T-helper 1 cell (primary cell): Measurements from ENCODE around the gene C9orf153.
"Not testable (repeated sequence)": the region's sequence is repeated elsewhere in the genome, so short reads cannot be mapped to it uniquely, and the experiment has no call there.

ENCODE experiments used
- DNase-seq, 5 donors: peaks; one replicate each; pipeline ENCODE4 v3.0.0-alpha.2; 2012 to 2020

The C9orf153 gene

DNA sequence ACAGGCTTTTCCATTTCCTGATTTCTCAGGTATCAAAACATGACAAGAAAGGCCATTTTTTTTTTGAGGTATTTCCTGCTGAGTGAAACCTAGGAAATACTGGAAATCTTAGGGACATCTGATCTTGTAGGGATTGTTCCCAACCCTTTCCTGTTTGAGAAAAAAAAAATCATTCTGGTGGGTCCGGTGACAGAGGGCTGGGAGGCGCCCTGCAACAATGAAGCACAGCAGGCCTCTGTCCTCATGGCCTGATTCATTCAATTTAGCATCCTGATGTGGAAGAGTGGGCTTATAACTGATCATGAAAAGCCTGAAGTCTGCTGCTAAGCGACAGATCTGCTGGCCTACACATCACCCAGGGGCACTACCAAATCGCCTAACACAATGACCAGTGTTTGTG is 3.0 kb upstream of the C9orf153 start:
- DNase-seq, result no peak

DNA sequence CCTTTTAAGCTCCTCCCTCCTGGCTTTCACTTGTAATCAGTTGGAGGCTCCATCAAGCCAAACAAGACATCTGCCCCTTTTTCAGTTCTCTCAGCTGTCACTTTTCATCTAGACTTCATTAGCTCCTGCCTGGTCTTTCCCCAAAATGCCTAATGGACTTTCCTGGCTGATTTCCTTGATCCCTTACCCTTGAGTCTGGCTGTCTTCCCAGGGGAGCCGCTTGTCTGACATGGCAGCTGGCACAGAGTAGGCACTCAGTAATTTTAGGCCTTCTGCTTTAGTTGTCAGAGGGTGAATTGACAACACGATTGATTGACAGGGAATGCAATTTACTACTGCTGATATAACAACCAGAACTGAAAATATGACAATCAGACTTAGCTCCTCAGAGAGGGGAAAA is 2.1 kb downstream of the C9orf153 start:
- DNase-seq, result no peak

DNA sequence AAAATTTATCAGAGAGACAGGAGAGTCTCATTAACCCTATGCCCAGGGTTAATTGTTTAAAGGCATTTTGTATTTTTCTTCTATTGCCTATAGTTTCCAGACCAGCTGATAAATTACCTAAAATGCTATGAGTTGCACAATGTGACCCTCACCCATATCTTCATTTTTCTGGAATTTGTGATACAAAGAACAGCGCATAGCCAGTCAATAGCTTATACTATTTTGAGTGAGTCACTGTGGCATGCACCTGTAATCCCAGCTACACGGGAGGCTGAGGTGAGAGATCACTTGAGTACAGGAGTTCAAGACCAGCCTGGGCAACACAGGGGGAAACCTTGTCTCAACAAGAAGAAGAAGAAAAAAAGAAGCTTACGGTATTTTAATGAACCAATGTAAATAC is 2.8 kb downstream of the C9orf153 start:
- no peak for DNase-seq

DNA sequence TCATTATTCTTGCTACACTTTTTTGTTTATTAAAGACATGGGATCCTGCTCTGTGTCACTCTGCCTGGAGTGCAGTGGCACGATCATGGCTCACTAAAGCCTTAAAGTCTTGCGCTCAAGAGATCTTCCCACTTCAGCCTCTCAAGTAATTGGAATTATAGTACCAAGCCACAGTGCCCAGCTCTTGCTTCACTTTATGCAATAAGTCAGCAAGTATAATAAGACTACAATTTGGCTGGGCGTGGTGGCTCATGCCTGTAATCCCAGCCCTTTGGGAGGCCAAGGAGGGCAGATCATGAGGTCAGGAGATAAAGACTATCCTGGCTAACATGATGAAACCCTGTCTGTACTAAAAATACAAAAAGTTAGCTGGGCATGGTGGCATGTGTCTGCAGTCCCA is 5.9 kb downstream of the C9orf153 start:
- DNase-seq, result no peak

DNA sequence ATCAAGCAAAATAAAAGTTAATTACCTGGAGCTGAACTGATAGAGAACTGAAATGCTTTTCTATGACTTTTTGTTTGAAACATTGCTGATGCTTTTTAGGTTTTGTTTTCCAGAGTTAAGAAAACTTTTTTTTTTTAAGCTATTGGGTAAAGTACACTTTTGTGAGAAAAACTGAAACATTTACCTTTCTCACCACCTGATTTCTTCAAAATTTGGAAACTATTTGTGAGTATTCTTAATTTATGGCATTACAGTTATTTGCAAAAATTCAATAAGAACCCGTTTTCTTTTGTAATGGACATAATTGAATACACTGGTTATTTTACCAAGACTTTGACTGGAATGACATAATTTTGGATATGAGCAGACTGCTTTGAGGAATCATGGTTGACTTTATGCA is 6.6 kb downstream of the C9orf153 start:
- DNase-seq, result no peak

DNA sequence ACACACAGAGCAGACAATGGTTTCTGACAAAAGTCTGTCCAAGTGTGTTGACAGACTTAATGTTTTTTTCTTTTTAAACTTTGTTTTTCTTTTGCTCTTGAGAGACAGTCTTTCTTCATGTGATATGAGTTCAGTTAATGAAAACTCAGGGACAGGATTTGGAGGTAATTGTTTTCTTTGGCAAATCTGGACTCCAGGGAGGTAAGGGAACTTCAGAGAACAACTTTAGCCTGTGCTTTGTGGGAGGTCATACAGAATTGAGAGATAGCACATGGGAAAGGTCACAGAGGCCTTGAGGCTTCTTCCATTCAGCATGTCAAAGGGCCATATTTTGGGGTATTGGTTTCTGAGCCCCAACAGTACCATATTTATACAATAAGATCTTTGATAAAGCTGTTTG is 9.3 kb downstream of the C9orf153 start:
- no peak for DNase-seq

DNA sequence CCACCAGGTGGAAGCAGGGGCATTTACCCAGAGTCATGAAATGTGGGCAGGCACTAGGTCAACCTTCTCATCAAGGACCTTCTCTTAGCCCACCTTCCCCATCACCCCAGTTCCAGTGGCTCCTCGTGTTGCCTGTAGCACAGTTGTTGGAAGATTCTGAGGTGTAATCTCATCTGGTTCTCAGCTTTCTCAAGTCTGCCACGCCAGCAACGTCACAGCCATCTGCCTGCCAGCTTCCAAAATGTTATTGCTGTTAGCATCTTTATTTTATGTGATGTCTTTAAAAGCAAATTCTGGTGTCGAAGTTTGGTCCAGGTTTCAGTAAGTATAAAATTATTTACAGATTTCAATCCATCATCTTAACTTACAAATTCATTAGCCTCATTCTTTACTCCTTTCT is 10.7 kb downstream of the C9orf153 start:
- no peak for DNase-seq

DNA sequence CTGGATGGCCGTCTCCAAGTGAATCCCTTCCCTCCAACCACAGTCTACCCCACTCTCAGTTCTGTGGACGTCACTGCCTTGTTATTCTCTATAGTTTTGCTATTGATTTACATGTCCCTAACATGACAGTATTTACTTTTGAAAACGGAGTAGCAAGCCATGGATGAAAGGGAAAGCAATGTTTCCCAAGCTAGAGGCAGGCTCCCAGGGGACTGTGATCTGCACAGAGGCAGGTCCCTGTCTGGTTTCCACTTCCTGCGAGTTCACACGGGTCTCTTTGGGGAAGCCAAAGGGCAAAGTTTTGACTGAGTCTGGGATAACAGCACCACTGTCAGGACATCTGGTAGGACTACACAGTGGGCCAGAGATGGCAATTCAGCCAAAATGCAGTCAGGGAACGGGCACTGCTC is 12.7 kb downstream of the C9orf153 start:
- DNase-seq, result no peak

DNA sequence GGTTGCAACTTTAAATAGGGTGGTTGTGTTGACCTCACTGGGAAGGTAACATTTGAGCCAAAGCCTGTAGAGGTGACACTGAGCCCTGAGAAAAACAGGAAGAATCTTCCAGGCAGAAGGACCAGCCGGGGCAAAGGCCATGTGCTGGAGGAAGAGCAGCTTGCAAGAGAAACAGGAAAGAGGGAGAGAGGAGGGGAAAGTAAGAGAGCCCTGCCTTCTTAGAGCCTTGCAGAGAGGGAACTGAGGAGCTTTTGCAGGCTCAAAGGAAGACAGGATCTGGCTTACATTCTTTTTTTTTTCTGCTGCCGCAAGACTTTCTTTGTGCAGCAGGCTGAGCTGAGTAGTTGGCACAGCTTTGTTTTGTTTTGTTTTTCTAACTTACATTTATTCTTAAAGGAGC is 17.4 kb downstream of the C9orf153 start:
- DNase-seq, result no peak

DNA sequence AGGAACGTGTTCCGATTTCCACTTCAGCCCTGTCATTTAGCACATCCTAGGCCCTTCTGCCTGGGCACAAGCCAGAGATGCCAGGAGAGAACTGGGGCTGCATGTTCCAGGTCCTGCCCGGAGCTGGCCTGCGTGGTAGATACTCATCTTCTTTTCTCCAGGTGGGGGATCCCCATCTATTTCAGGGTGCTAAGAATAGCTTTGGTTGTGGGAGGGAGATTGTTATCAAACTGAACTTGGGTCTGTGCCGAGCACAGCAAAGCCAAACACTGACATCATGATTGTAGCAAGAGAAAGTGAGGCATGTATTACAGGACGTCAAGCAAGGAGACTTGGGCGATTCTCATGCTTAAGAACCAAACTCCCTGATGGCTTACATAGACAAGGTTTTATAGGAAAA is 18.2 kb downstream of the C9orf153 start:
- DNase-seq, result no peak

DNA sequence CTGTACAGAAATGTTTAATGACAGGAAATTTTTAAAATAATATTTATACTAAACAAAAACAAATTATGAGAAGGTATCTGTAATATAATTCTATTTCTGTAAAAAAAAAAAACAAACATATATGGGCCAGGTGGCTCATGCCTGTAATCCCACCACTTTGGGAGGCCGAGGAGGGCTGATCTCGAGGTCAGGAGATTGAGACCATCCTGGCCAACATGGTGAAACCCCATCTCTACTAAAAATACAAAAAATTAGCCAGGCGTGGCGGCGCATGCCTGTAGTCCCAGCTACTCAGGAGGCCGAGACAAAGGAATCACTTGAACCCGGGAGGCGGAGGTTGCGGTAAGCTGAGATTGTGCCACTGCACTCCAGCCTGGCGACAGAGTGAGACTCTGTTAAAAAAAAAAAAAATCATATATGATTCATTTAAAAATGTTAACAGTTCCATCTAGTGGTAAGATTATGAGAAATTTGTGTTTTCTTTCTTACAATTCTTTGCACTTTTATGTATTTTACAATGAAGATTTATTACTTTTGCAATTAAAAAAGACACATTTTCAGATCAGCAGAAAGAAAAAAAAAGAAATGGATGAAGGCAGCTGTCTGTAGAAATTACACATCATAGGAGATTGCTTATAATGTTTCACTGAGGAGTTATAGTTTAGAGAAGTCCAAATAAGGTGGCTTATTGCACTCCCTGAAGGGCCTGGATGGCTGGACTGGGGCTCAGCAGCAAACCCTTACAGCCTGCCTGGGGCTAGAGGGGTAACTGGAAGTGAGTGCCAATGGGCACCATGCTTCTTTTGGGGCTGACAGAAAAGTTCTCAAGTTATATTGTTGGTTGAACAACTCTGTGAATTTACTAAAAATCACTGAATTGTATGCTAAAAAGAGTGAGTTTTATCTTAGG is 20.3 kb downstream of the C9orf153 start:
- no peak for DNase-seq

DNA sequence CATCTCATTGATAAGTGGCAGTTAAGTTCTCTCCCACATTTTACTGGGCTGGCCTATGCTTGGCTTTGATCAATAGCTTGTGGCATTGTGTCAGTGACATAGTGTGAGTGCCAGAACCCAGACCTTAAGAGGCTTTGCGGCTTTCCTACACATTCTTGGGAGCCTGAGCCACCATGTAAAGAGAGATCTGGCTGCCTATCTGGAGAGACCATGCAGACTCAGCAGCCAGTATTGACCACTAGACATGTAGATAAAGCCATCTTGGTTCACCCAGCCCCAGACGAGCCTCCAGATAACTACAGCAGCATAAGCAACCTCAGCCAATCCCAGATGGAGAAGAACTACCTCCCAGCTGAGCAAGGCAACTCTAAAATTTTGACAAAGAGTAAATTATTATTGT is 28.6 kb downstream of the C9orf153 start:
- DNase-seq, result no peak

DNA sequence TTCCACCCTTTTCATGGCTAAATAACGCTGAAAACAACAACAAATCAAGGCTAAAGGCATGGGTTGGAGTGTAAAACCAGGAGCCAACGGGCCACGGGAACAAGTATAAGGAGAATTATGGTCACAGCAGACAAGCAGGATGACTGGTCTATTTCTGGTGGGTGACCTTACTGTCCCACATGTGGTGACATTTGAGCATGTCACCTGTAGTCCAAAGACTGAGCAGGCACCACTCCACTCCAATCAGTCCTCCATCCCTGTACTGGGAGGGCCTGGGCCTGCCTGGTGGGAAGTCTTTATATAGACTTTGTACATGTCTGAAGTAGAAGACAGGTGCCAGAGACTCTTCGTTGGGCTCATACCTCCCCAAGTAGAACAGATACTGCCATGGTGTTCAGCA is 36.8 kb downstream of the C9orf153 start:
- DNase-seq, result no peak

DNA sequence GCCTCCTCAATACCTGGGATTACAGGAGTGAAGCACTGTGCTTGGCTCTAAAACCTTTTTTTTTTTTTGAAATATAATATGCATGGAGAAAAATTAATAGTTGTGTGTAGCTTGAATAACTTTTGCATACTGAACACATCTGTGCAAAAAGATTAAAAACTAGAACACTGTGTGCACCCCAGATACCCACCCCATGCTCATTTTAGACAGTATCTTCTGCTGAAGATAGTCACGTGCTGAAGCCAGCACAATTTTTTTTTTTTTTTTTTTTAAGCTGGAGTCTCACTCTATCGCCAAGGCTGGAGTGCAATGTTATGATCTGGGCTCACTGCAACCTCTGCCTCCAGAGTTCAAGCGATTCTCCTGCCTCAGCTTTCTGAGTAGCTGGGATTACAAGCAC is 39.9 kb downstream of the C9orf153 start:
- no peak for DNase-seq

DNA sequence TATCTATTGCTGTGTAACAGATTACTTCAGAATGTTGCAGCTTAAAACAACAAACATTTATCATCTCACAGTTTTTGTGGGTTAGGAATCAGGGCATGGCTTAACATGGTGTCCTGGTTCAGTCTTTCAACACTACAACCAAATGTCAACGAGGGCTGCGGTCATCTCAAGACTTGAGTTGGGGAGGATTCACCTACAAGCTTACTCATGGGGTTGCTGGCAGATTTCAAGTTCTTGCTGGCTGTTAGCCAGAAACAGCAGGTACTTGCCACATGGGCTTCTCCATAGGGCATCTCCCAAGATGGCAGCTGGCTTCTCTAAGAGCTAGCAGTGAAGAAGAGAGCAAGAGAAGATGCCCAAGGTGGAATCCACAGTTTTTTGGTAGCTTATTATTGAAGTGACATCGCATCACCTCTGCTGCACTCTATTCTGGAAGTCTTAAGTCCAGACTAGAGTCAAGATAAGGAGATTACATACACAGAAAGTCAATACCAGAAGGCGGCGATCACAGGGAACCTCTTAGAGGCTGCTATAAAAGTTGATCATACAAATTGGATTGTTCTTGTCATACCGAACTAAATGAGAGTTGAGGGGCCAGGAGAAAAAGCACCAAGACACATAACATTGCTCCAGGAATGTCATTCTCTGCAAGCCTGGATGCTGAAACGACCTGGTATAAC is 42.2 kb downstream of the C9orf153 start:
- no peak for DNase-seq

DNA sequence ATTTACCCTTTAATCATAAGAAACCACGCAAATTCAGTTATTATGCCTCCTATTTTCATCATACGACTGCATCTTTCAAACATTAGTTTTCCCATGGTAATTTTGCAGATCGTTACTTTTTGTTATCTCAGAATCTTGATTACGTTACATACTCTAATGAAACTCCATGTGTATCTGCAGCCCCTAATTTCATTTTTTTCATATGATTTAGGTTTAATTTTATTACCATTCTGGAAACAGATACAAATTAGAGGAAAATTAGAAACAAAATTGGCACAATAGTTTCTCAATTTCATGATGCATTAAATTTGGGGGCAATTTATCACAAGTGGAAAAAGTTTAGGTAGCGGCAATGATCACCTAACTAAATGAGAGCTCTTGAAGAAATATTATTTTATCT is 52.3 kb downstream of the C9orf153 start:
- no peak for DNase-seq

DNA sequence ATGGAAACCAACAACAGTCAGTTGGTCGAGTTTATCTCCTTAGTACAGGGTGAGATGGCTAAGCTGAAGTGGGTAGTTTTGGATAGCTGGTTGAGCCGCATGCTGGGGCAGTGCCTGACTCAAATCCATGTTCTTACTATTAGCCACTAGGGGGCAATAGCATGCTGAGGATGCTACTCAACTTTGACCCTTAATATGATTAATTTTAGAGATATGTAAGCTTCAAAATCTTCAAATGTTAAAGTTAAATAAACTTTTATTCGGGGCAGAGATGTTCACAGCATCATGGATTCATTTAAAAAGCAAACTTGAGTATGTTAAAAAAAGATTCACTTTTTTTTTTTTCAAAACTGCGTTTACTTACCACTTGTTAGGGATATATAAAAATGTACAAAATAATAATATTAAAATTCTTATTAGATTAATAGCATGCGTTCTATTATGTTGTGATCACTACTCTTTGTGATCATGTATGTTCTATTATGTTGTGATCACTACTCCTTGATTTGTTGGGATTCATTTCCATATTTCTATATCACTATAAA is 57.0 kb downstream of the C9orf153 start:
- peak in 2 of 5 donors; percentile 3 to 35 for DNase-seq

DNA sequence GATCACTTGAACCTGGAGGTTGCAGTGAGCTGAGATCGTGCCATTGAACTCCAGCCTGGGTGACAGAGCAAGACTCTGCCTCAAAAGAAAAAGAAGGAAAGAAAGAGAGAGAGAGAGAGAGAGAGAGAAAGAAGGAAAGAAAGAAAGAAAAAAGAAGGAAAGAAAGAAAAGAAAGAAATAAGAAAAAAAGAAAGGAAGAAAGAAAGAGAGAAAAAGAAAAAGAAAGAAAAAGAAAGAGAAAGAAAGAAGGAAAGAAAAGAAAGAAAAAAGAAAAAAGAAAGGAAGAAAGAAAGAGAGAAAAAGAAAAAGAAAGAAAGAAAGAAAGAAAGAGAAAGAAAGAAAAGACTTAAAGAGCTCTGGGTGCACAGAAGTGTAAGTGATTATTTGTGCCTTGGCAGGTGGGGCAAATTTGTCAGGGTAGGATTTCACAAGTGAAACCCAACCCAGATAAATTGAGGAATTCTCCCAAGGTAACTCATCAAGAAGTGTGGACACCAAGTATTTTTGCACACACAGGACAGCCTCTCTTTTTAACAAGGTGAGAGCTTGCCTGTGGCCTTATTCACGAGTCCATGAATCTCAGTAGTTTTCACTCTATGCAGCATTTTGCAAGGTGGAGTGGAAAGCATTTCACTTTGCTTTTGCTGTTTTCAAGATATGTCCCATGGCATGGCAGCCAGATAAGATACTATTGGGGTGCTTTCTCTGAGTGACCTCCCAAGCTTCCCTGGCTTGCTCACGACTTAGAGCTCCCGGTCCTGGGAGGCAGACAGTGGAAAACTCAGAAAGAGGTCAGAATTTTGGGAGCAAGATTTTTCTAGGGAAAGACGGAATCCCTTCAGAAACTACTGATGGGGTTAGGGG is 57.8 kb downstream of the C9orf153 start:
- no peak for DNase-seq

DNA sequence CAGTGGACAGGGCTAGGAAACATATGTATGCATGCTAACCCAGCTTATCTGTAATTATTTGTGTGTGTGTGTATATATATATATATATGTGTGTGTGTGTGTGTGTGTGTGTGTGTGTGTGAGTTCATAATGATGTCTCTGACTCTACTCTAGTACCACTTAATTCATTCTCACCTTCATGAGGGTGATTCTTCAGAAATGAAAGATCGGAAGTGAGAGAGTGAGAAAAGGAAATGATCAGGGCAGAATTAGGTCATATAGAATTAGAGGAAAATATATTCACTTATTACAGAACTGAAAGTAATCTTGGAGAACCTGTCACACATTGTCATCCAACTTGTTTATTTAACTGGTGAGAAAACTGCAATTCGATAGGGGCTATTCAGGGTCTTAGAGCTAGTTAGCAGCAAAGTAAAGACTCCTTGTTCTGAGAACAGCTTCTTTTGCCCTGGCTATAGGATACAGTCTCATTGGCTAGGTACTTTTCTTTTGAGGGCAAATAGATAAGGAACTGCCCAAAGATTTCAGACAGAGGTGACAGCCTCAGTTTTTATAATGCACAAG is 58.8 kb downstream of the C9orf153 start:
- DNase-seq, result no peak

DNA sequence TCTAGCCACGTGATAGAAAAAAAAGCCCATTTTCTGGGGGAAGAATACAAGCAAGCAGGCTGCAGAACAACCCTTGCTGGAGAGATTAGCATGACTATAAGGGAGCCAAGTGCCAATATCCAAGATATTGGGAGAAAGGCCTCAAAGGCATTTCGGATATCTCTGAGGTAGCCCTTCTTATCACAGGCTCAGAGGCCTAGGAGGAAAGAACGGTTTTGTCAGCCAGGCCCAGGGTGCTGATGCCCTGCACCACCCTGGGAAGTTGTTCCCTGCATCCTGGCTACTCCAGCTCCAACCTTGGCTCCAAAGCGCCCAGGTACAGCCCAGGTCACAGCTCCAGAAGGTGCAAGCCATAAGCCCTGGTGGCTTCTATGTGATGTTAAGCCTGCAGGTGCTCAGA is 66.4 kb downstream of the C9orf153 start:
- no peak for DNase-seq

DNA sequence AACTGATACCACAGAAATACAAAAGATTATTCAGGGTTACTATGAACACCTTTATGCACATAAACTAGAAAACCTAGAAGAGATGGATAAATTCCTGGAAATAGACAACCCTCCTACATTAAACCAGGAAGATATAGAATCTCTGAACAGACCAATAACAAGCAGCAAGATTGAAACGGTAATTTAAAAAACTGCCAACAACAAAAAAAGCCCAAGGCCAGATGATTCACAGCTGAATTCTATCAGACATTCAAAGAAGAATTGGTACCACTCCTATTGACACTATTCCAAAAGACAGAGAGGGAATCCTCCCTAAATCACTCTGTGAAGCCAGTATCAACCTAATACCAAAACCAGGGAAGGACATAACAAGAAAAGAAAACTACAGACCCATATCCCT is 68.8 kb downstream of the C9orf153 start:
- not testable (repeated sequence) for DNase-seq

DNA sequence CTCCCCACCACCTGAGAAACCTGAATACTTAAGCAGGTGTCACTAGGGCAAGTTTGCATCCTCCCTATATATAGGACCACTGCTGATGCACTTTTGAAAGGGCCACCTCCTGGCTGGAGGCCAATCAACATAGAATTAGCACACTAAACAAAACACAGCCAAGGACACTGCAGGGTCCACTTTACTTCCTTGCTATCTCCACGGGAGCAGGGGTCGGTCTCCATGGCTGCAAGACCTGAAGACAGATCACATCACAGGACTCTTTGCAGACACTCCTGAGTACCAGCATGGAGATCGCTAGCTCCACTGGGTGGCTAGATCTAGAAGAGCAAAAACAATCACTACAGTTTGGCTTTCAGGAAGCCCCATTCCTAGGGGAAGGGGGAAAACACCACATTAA is 72.3 kb downstream of the C9orf153 start:
- no peak for DNase-seq

DNA sequence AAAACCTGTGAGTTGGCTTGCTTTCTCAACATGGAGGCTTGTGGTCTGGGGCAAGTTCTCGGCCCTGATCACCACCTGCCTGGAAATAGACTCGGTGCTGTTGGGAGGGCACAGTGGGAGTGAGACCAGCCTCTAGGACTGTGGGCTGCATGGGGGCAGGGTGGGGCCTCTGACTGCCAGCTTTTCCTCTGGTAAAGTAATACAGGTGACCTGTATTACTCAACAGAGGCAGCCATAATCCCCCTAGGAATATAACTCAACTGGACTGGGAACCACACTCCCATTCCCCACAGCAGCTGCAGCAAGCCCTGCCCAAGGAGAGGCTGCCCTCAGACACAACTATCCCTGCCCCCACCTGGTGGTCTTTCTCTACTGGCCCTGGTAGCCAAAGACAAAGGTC is 72.8 kb downstream of the C9orf153 start:
- no peak for DNase-seq
